GM21576 (cell line): ENCODE data around the gene BATF.

Source experiments
- ATAC-seq: cut with Tn5 transposase; IDR thresholded peaks from one replicate; pipeline ENCODE4 v1.9.1; 2021; ENCODE audit warnings: mild to moderate bottlenecking, moderate library complexity; ENCODE audit not compliant: unreplicated experiment

The BATF gene

DNA sequence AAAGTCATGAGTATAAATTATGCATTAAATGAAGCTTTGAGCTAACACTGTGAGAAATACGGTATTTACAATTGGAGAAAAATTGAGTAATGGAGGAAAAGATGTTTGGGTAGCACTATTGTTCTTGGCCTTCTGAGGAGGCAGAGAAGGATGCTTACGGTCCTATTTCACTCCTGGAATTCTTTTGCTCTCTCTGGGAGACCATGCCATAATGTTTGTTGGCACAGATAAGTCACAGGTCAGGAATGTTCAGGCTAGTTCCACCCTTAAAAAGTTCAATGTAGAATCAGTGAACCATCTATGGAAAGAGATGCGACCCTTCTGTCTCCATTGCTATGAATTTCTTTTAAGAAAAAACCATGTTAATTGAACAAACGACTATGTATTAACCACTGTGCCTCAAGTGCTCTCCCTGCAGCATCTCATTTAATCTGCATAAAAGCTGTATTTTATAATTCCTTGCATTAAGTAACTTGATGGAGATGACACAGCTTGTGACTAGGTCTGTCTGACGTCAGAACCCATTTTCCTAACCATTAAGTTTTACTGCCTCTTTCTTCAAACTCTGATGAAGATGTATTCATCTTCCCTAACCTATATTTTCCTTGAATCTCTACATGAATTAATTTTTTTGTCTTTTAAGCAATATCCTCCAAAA is 9.5 kb downstream of the BATF start:
- ATAC-seq = no peak

- no peak for ATAC-seq
Measured at GRCh38 chr14:75533791-75534555, 11.7 kb downstream of the BATF start.

GRCh38 chr14:75535164-75535898 is 13.1 kb downstream of the BATF start:
- ATAC-seq = no peak

GRCh38 chr14:75537071-75537470 is 14.8 kb downstream of the BATF start:
- no peak for ATAC-seq

DNA sequence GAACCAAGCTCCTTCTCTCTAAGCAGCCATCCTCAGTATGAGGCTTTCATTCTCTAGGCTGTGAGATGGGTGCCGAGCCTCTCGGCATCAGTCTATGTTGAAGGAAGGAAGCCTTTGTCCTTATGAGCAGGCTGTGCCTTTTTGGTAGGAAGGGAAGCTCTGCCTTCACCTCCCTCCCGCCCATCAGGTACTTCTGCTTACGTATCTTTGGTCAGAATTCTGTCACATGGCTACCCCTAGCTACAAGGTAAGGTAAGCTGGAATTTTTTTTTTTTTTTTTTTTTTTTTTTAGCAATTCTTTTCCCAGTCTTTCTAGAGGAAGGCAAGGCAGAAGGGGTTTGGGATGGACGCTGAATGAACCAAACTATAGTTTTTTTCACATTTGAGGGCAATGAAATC is 16.9 kb downstream of the BATF start:
- ATAC-seq = no peak

- peak; percentile 61 for ATAC-seq
Measured at GRCh38 chr14:75539561-75540478, 17.6 kb downstream of the BATF start.

DNA sequence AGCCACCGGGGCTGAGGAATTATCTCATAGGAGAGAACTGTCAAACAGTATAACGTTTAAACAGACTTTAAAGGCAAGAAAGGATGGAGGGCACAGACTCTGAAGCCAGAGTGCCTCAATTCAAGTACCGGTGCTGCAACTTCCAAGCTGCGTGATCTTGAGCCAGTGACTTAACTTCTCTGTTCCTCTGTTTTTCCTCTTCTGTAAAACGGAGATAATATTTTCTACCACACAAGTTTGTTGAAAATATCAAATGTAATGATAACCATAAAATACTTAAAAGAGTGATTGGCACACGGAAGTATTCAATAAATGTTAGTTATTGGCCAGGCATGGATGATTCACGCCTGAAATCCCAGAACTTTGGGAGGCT is 18.2 kb downstream of the BATF start:
- ATAC-seq = no peak

DNA sequence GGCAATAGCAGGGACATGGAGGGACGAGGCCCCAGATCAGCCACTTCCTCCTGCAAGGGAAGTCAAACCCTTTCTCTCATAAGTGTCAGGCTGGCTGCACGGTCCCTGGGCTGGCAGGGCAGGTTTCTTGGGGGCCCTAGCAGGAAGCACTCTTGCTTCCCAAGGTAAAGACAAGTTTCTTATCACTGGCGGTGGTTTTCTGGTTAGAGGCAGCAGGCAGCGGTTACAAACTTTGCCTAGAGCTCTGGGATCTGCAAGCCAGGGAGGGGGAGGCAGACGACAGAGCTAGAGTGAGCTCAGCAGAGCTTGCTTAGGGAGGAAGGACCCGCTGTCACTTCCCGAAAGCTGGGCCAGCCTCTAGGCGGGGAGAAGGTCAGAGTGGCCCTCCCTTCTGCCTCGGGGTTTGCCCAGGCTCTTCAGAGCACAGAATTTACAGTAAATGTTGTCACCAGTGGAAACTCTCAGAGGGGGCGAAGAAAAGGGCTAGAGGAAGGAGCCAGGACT is 20.4 kb downstream of the BATF start:
- peak; percentile 50 for ATAC-seq

- ATAC-seq = no peak
Measured at GRCh38 chr14:75543253-75543652, 21.0 kb downstream of the BATF start.

GRCh38 chr14:75543786-75544185 is 21.5 kb downstream of the BATF start:
- no peak for ATAC-seq

DNA sequence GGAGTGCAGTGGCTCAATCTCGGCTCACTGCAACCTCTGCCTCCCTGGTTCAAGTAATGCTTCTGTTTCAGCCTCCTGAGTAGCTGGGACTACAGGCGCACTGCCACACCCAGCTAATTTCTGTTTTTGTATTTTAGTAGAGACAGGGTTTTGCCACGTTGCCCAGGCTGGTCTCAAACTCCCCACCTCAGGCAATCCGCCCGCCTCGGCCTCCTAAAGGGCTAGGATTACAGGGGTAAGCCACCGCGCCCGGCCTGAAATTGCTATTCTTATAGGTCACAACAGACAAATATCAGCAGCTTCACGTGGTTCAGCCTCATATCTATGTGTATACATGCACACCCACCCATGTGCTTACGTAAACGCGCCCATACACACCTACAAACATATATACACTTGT is 23.6 kb downstream of the BATF start:
- no peak for ATAC-seq

GRCh38 chr14:75547552-75548250 is 25.4 kb downstream of the BATF start:
- ATAC-seq = no peak

GRCh38 chr14:75548544-75548943 is 26.3 kb downstream of the BATF start:
- no peak for ATAC-seq

DNA sequence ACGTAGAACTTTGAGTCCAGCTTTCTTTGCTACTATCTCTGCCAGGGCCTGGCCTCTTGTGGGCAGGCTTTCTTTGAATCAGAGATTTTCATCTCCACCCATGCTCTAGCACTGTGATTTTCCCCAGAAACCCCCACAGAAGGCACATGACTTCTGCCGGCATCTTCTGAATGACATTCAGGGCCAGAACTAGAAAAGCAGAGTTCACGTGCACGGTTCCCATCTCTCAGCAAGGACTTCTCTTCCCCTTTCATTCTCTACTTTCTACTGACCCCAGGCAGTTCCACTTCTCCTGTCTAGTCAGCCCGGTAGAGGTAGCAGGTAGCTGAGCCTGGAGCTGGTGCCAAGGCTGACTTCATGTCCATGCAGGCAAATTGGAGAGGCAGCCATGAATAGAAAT is 26.9 kb downstream of the BATF start:
- ATAC-seq = peak; percentile 51

DNA sequence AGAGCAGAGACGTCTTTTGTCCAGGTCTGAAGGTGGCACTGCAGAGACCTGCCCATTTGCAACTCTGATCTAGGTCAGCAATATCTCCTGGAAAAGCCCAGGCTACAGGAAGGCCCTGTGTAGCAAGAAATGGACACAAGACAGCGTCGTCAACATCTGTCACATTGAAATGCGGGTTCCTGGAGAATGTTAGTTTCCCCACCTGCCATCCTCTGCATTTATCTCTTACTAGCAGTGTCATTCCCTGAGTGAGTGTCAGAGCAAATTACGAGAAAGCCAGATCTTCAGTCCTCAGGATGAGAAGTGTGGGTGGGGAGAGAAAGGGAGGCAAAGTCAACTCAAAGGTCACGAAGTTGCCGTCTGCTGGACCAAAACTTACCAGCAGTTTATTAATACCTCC is 28.8 kb downstream of the BATF start:
- no peak for ATAC-seq

GRCh38 chr14:75553157-75553556 is 30.9 kb downstream of the BATF start:
- no peak for ATAC-seq

DNA sequence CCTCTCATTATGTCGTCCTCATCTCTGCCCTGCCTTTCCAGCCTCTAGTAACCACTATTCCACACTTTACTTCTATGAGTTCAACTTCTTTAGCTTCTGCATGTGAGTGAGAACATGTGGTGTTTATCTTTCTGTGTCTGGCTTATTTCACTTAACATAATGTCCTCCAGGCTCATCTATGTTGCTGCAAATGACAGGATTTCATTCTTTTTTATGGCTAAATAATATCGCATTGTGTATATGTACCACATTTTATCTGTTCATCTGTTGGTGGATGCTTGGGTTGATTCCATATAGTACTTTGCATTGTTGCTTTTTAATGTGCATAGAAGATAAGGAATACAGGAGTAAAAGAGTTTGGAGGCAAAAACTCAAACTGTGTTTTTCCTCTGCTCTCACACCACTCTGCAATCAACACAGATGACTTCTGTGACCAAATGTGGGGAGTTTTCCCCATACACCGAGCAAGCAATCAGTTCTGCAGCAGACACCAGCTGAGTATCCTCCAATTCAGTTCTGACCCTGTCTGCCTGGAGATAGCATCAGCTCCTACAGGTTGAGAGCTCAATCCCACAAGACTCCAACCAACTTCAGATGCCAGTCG is 31.6 kb downstream of the BATF start:
- ATAC-seq = no peak

DNA sequence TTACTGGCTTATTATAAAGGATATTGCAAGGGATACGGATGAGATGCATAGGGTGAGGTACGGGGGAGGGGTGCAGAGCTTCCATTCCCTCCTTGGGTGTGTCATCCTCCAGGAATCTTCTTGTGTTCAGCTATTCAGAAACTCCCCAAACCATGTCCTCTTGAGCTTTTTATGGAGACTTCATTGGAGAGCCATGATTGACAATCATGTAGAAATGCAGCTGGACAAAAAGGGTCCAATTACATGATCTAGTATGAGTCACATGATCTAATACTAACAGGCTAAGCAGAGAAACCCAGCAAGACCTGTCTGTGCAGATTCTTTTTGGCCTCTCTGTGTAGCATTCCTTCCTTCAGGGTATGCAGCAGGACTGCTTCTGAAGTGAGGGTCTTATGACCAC is 32.2 kb downstream of the BATF start:
- no peak for ATAC-seq

GRCh38 chr14:75558440-75558839 is 36.2 kb downstream of the BATF start:
- ATAC-seq = no peak

DNA sequence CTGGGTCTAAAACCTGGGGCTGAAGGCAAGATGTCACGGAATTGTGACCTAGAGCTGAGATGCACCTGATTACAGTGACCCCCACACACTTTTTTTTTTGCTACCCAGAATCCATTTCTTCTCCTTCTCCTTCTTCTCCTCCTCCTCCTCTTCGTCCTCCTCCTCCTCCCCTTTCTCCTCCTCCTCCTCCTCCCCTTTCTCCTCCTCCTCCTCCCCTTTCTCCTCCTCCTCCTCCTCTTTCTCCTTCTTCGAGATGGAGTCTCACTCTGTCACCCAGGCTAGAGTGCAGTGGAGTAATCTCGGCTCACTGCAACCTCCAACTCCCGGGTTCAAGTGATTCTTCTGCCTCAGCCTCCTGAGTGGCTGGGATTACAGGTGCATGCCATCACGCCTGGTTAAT is 36.8 kb downstream of the BATF start:
- ATAC-seq = no peak
